HEK293 (cell line): Measurements from ENCODE around the gene FGF22.
A peak's percentile ranks its signal among the peaks of the same experiment; 100 is the strongest.
"Not testable (repeated sequence)": the region's sequence is repeated elsewhere in the genome, so short reads cannot be mapped to it uniquely, and the experiment has no call there.

Experiments used
- CTCF ChIA-PET: fragments of 350-600 bp; formaldehyde crosslinking; extraction: SDS; loops from one replicate; lab custom pipeline; 2021; ENCODE audit warnings: antibody characterized with exemption; lab: Yijun Ruan, JAX
- POLR2A ChIA-PET: fragments of 300-600 bp; formaldehyde crosslinking; extraction: SDS; loops from one replicate; lab custom pipeline; 2020; ENCODE audit warnings: antibody characterized with exemption, inconsistent platforms; lab: Yijun Ruan, JAX
- H3K27ac ChIP-seq: fragments of 200-500 bp; sonication (Bioruptor generic); 2 replicates; pipeline ENCODE4 v1.5.1; 2014; ENCODE audit warnings: low read depth, low read length, control low read depth, inconsistent platforms; ENCODE audit errors: extremely low read depth
- H3K36me3 ChIP-seq, 2 experiments: fragments of 200-500 bp in 1 of 2; sonication (Bioruptor generic) in 1 of 2; 1 replicate in 1 of 2; 2 replicates in 1 of 2; pipeline ENCODE4 v1.5.1; 2014 to 2017; ENCODE audit warnings: inconsistent platforms in 2 of 2, low read length in 2 of 2; ENCODE audit not compliant: control insufficient read depth in 2 of 2, insufficient read depth in 1 of 2
- H3K4me1 ChIP-seq: fragments of 200-500 bp; sonication (Bioruptor generic); 2 replicates; pipeline ENCODE4 v1.5.1; 2014; ENCODE audit warnings: mild to moderate bottlenecking, low read length, inconsistent platforms; ENCODE audit not compliant: control insufficient read depth, insufficient read depth
- H3K4me3 ChIP-seq: 2 replicates; pipeline ENCODE4 v1.5.1; 2011; ENCODE audit warnings: low read depth, mild to moderate bottlenecking, control low read depth, low read length, moderate library complexity
- H3K9me3 ChIP-seq: fragments of 200-500 bp; sonication (Bioruptor generic); 2 replicates; pipeline ENCODE4 v1.5.1; 2014; ENCODE audit warnings: low read depth, low read length, inconsistent platforms; ENCODE audit not compliant: control insufficient read depth, insufficient read depth
- HOXA7 ChIP-seq: sonication (generic); formaldehyde crosslinking; IDR thresholded peaks from 2 replicates; pipeline ENCODE4 v1.8.1; 2022; ENCODE audit warnings: missing genetic modification reagents, borderline replicate concordance
- KLF1 ChIP-seq: fragments of 450-650 bp; formaldehyde crosslinking; IDR thresholded peaks from 2 replicates; pipeline ENCODE4 v1.5.1; 2016; ENCODE audit warnings: missing biosample characterization, missing genetic modification characterization
- PRDM6 ChIP-seq: fragments of 450-650 bp; formaldehyde crosslinking; IDR thresholded peaks from 2 replicates; pipeline ENCODE4 v1.5.1; 2017; ENCODE audit warnings: missing biosample characterization, missing genetic modification characterization
- SETDB1 ChIP-seq: IDR thresholded peaks from one replicate; pipeline ENCODE4 v1.6.1; 2017; ENCODE audit warnings: mild to moderate bottlenecking, low read length, moderate library complexity, mixed read lengths; ENCODE audit not compliant: insufficient read length
- SP2 ChIP-seq: fragments of 450-650 bp; formaldehyde crosslinking; IDR thresholded peaks from 2 replicates; pipeline ENCODE4 v1.5.1; 2016; ENCODE audit warnings: missing biosample characterization, missing genetic modification characterization
- SP3 ChIP-seq: fragments of 450-650 bp; formaldehyde crosslinking; IDR thresholded peaks from 2 replicates; pipeline ENCODE4 v1.5.1; 2016; ENCODE audit warnings: missing biosample characterization, missing genetic modification characterization
- ZBTB17 ChIP-seq: fragments of 450-650 bp; formaldehyde crosslinking; IDR thresholded peaks from 2 replicates; pipeline ENCODE4 v1.5.1; 2016; ENCODE audit warnings: missing biosample characterization, missing genetic modification characterization
- ZFP37 ChIP-seq: fragments of 450-650 bp; formaldehyde crosslinking; IDR thresholded peaks from 2 replicates; pipeline ENCODE4 v1.5.1; 2016; ENCODE audit warnings: missing biosample characterization, missing genetic modification characterization
- ZNF133 ChIP-seq: fragments of 450-650 bp; formaldehyde crosslinking; IDR thresholded peaks from 2 replicates; pipeline ENCODE4 v1.5.1; 2016; ENCODE audit warnings: missing biosample characterization, missing genetic modification characterization
- ZNF239 ChIP-seq: fragments of 450-650 bp; formaldehyde crosslinking; IDR thresholded peaks from 2 replicates; pipeline ENCODE4 v1.5.1; 2016; ENCODE audit warnings: missing biosample characterization, missing genetic modification characterization
- ZNF391 ChIP-seq: fragments of 450-650 bp; formaldehyde crosslinking; IDR thresholded peaks from 2 replicates; pipeline ENCODE4 v1.5.1; 2016; ENCODE audit warnings: low read depth, missing biosample characterization, missing genetic modification characterization, borderline replicate concordance
- ZNF433 ChIP-seq: fragments of 450-650 bp; formaldehyde crosslinking; IDR thresholded peaks from 2 replicates; pipeline ENCODE4 v1.5.1; 2016; ENCODE audit warnings: missing biosample characterization, missing genetic modification characterization, low read depth
- ZNF529 ChIP-seq: fragments of 450-650 bp; formaldehyde crosslinking; IDR thresholded peaks from 2 replicates; pipeline ENCODE4 v1.5.1; 2017; ENCODE audit warnings: missing genetic modification characterization, missing biosample characterization; ENCODE audit not compliant: insufficient replicate concordance
- ZNF544 ChIP-seq: fragments of 450-650 bp; formaldehyde crosslinking; IDR thresholded peaks from 2 replicates; pipeline ENCODE4 v1.5.0; 2017; ENCODE audit warnings: missing biosample characterization, missing genetic modification characterization
- ZNF560 ChIP-seq: fragments of 450-650 bp; formaldehyde crosslinking; IDR thresholded peaks from 2 replicates; pipeline ENCODE4 v1.5.1; 2017; ENCODE audit warnings: missing biosample characterization, missing genetic modification characterization, borderline replicate concordance
- ZNF843 ChIP-seq: fragments of 450-650 bp; formaldehyde crosslinking; IDR thresholded peaks from 2 replicates; pipeline ENCODE4 v1.5.1; 2016; ENCODE audit warnings: missing biosample characterization, missing genetic modification characterization
- TF ChIP-seq, protein P1 (sequence below): IDR thresholded peaks from 2 replicates; pipeline ENCODE4 v1.6.1; 2011; ENCODE audit warnings: mild to moderate bottlenecking, low read depth, low read length, borderline replicate concordance
- TF ChIP-seq, protein P2 (sequence below): fragments of 450-650 bp; formaldehyde crosslinking; IDR thresholded peaks from 2 replicates; pipeline ENCODE4 v1.5.1; 2016; ENCODE audit warnings: missing biosample characterization, missing genetic modification characterization

Gene FGF22

GRCh38 chr19:666985-667573, 27.4 kb downstream of the FGF22 start:
- POLR2A ChIA-PET, H3K36me3 ChIP-seq, H3K9me3 ChIP-seq, H3K27ac ChIP-seq, H3K4me1 ChIP-seq, H3K4me3 ChIP-seq: not testable (repeated sequence)
- peak; percentile 31 for TF ChIP-seq SETDB1
- CTCF ChIA-PET, result interaction anchor here (0.8 to 1.1 kb wide), 3 partner anchors 10 to 67 kb away, joined by 3 to 4 read pairs (median 3); no protein-coding TSS in a partner anchor

DNA sequence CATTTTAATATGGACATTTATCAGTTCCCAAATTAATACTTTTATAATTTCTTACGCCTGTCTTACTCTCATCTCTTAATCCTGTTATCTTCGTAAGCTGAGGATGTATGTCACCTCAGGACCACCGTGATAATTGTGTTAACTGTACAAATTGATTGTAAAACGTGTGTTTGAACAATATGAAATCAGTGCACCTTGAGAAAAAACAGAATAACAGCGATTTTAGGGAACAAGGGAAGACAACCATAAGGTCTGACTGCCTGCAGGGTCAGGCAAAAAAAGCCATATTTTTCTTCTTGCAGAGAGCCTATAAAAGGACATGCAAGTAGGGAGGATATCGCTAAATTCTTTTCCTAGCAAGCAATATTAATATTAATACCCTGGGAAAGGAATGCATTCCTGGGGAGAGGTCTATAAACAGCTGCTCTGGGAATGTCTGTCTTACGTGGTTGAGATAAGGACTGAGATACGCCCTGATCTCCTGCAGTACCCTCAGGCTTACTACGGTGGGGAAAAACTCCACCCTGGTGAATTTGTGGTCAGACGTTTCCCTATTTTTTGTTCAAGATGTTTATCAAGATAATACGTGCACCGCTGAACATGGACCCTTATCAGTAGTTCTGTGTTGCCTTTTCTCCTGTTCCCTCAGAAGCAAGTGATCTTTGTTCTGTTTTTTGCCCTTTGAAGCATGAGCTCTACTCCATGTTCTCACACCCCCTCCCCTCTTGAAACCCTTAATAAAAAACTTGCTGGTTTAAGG, 29.2 kb downstream of the FGF22 start:
- not testable (repeated sequence) for H3K4me1 ChIP-seq, H3K4me3 ChIP-seq, H3K9me3 ChIP-seq, H3K27ac ChIP-seq, H3K36me3 ChIP-seq
- POLR2A ChIA-PET, result interaction anchor here (1.2 kb wide), 1 partner anchor 8 kb away, joined by 3 read pairs; the partner anchor contains the start of gene FSTL3
- CTCF ChIA-PET, result interaction anchor here (0.6 to 1.0 kb wide), 3 partner anchors 9 to 351 kb away, joined by 3 read pairs; no protein-coding TSS in a partner anchor
- TF ChIP-seq PRDM6 (tag by site-specific recombination), result peak; percentile 38; the same call in 1 of the 2 replicates
- 0 out of 2 replicates have a peak, but pooled peaks have one; percentile 10 for TF ChIP-seq ZNF433
- peak; percentile 78 for TF ChIP-seq SETDB1

- Histone ChIP-seq H3K9me3 (no peaks in the 10 kb centered on the region), H3K27ac (no peak overlapping the region), H3K36me3 (no peaks in the 10 kb centered on the region), H3K4me1 (no peaks in the 10 kb centered on the region), H3K4me3 (no peak overlapping the region)
- TF ChIP-seq ZFP37 (tag by site-specific recombination), result no peak
- no peak for TF ChIP-seq ZBTB17 (tag by site-specific recombination)
- no peak for TF ChIP-seq ZNF239 (tag by site-specific recombination)
- ChIA-PET POLR2A (interaction anchor here (0.6 kb wide), 1 partner anchor 37 kb away, joined by 5 read pairs; no protein-coding TSS in a partner anchor), CTCF (interaction anchor here (0.6 to 1.0 kb wide), 3 partner anchors 37 to 523 kb away, joined by 3 to 4 read pairs (median 4); no protein-coding TSS in a partner anchor)
These were observed 31.0 kb downstream of the FGF22 start for GRCh38 chr19:670609-671075.

GRCh38 chr19:674282-675151, 34.8 kb downstream of the FGF22 start:
- Histone ChIP-seq H3K36me3 (no peaks in the 10 kb centered on the region), H3K4me3 (no peak overlapping the region), H3K27ac (no peak overlapping the region), H3K9me3 (no peaks in the 10 kb centered on the region), H3K4me1 (no peaks in the 10 kb centered on the region)
- POLR2A ChIA-PET, result no interaction called here
- CTCF ChIA-PET, result no interaction called here
- TF ChIP-seq ZNF391 (tag by site-specific recombination), result no peak
- no peak for TF ChIP-seq ZNF544 (tag by site-specific recombination)
- TF ChIP-seq, protein P1, sequence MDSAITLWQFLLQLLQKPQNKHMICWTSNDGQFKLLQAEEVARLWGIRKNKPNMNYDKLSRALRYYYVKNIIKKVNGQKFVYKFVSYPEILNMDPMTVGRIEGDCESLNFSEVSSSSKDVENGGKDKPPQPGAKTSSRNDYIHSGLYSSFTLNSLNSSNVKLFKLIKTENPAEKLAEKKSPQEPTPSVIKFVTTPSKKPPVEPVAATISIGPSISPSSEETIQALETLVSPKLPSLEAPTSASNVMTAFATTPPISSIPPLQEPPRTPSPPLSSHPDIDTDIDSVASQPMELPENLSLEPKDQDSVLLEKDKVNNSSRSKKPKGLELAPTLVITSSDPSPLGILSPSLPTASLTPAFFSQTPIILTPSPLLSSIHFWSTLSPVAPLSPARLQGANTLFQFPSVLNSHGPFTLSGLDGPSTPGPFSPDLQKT, result no peak
- TF ChIP-seq ZNF133, result no peak
- TF ChIP-seq SP2 (tag by site-specific recombination), result no peak
- TF ChIP-seq SP3 (tag by site-specific recombination), result no peak
- TF ChIP-seq, protein P2, sequence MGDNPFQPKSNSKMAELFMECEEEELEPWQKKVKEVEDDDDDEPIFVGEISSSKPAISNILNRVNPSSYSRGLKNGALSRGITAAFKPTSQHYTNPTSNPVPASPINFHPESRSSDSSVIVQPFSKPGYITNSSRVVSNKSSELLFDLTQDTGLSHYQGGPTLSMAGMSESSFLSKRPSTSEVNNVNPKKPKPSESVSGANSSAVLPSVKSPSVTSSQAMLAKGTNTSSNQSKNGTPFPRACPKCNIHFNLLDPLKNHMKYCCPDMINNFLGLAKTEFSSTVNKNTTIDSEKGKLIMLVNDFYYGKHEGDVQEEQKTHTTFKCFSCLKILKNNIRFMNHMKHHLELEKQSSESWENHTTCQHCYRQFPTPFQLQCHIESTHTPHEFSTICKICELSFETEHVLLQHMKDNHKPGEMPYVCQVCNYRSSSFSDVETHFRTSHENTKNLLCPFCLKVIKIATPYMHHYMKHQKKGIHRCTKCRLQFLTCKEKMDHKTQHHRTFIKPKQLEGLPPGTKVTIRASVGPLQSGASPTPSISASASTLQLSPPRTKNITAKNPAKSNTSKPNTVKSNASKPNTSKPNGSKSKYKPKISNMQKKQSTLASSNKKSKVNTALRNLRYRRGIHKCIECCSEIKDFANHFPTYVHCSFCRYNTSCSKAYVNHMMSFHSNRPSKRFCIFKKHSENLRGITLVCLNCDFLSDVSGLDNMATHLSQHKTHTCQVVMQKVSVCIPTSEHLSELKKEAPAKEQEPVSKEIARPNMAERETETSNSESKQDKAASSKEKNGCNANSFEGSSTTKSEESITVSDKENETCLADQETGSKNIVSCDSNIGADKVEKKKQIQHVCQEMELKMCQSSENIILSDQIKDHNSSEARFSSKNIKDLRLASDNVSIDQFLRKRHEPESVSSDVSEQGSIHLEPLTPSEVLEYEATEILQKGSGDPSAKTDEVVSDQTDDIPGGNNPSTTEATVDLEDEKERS (tag by site-specific recombination), result no peak
- TF ChIP-seq KLF1 (tag by site-specific recombination), result no peak
- no peak for TF ChIP-seq HOXA7 (CRISPR knock-in tag)
- TF ChIP-seq ZNF560 (tag by site-specific recombination), result no peak
- TF ChIP-seq ZNF529 (tag by site-specific recombination), result no peak
- no peak for TF ChIP-seq ZNF843 (tag by site-specific recombination)
